ENCODE data around the gene METRNL. TPM values are rescaled to one million over a fixed set of nuclear protein-coding genes. Genes with fewer than 3 reads are reported as not detected.
"Not testable (repeated sequence)": the region's sequence is repeated elsewhere in the genome, so short reads cannot be mapped to it uniquely, and the experiment has no call there.

The METRNL gene
- total RNA-seq, 1 experiment from 2014 or later: 47.8 TPM

DNA sequence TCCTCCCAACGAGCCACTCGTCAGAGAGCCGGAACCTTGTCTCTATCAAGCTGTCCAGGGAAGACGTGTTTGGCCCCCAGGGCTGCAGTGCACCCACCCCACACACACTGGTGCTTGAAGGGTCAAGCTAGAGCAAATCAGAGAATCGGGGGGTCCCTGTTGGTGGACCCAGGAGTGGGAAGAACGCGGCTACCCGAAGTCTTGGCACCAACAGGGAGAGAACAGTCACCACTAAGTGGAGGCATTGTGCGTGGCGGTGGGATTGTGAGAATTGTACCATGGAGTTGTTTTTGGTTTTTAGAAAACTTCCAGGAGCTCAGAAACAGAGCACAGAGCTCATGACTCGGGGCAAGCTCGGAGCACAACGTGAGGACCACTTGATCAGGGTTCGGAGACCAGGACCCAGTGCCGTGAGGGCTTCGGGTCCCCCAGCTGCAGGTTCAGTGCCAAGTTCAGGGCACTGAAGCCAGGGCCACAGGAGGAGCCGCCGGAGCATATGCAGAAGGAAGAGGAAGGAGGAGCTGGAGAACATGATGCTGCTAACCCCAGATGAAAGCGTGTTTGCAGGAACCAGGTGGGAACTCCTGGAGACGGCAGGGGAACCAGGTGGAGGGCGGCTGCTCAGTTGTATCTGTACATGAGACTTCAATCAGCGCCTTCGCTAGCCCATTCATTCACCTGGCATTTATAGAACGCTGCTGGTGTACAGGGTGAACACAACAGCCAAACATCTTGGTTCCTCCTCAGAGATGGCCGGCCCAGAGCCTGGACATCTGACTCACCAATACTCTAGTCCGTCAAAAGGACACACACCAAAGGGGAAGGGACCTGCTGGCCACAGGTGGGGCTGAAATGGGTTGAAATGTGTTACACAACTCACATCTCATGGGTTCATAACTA lies 42.8 kb downstream of the METRNL start:
- DNase-seq (ENCODE audit: low spot score): no peak

DNA sequence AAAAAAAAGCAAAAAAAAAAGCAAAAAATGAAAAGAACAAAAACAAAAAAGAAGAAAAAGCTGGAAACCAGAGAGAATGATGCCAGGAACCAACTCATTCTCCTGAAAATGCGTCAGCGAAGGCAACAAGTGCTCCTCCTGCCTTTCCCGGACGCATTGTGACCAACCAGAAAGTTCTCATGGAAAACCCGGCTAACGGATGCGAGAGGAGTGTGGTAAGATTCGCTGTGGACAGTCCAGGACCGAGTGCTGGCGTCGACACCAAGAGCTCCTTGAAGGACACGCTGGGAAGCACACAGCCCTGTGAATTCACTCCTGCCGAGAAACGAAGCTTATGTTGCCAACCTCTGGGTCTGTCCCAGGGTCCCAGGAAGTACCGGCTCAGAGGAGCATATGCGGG lies 43.4 kb downstream of the METRNL start:
- DNase-seq (ENCODE audit: low spot score): no peak

DNA sequence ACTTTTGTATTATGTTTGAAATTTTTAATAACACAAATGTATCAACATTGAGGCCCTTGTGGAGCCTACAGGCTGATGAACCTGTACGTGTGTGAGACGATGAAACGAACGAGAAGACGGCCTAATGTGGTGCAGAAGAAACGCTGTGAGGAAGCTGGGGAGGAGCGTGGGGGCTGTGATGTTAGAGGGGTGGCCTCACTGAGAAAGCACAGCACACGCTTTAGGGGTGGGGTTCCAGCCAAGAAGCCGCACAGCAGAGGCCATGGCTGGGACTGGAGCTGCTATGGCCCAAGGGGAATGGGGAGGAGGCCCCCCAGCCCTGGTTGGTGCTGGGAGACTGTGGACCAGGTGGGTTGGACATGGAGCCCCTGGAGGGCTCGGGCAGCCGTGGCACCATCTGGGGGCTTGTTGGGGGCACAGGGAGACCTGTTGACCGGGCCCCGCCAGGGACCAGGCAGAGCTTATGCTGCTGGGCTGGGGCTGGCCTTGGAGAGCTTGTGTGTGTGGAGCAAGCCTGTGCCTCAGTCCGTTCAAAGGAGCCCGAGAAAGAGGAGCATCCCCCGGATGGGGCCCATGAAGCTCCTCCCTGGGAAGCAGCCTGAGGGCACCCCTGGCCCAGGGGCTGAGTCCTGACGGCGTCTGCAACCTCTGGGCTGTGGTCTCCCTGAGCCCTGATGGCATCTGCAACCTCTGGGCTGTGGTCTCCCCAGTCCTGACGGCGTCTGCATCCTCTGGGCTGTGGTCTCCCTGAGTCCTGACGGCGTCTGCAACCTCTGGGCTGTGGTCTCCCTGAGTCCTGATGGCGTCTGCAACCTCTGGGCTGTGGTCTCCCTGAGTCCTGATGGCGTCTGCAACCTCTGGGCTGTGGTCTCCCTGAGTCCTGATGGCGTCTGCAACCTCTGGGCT lies 44.7 kb downstream of the METRNL start:
- no peak for DNase-seq (ENCODE audit: low spot score)

DNA sequence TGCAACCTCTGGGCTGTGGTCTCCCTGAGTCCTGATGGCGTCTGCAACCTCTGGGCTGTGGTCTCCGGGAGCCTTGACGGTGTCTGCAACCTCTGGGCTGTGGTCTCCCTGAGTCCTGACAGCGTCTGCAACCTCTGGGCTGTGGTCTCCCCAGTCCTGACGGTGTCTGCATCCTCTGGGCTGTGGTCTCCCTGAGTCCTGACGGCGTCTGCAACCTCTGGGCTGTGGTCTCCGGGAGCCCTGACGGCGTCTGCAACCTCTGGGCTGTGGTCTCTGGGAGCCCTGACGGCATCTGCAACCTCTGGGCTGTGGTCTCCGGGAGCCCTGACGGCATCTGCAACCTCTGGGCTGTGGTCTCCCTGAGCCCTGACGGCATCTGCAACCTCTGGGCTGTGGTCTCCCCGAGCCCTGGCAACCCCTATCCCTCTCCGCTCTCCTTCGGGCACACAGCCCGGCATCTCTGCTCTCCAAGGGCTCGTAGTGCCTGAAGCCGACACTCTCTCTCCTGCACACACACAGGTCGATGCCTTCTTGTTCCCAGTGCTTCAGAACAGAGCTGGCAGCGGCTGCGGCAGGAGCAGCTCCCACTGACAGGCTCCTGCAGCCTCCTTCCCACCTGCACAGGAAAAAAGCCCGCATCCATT lies 45.6 kb downstream of the METRNL start:
- DNase-seq (ENCODE audit: low spot score): no peak

DNA sequence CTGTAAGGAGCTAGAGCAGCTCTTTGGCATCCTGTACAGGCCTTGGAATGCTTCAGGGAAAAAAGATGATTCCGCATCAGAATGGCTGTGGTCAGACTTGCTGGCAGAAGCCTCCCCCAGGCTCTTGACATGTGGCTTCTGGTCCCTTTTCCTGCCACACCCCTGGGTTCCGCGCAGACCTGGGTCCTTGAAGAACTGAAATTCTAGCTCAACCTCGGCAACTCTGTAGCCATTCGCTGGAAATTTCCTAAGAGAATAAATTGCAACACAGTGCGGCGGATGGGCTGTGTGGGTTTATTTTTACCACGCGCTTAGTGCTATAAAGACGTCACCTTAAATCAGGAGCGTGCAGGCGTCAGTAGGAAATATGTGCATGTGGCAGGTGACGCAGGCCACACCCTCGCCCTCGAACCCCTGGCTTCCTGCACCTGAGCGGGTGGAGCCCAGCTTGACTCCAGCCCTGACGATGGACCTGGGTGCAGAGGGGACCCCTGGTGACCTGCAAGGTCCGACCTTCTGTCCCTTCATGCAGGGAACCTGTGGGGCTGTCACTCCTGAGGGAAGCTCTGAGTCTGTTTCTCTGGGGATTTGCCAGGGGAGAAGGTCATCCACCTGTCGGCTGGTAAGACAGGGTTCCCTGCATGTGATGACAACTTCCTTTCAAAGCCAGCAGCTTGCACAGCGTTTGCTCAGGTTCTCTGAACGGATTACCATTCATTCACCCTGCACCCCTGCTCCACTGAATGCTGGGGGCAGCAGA lies 46.3 kb downstream of the METRNL start:
- no peak for DNase-seq (ENCODE audit: low spot score)

DNA sequence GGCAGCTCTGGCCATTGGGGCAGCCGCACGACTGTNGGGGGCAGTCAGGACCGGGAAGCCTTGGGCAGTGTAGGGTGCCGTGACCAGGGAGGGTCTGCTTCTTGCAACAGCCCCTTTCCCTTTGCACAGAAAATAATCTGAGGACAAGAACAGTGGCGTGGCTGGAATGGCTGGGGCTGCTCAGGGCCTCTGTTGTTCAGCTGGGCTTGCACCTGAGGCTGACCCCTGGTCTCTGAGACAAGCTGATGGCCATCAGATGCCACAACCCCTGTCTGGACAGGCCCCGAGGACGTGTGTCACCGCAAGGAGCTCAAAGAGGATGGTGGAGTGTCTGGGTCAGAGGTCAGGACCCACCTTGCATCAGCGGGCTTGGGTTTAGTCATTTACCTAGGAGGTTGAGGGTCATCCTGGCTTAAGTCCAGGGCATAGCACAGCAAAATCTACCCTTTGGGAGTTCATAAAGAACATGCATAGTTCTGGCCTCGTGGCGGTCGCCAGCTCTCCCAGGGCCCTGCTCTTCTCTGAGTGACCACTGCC lies 46.9 kb downstream of the METRNL start:
- DNase-seq (ENCODE audit: low spot score): no peak

DNA sequence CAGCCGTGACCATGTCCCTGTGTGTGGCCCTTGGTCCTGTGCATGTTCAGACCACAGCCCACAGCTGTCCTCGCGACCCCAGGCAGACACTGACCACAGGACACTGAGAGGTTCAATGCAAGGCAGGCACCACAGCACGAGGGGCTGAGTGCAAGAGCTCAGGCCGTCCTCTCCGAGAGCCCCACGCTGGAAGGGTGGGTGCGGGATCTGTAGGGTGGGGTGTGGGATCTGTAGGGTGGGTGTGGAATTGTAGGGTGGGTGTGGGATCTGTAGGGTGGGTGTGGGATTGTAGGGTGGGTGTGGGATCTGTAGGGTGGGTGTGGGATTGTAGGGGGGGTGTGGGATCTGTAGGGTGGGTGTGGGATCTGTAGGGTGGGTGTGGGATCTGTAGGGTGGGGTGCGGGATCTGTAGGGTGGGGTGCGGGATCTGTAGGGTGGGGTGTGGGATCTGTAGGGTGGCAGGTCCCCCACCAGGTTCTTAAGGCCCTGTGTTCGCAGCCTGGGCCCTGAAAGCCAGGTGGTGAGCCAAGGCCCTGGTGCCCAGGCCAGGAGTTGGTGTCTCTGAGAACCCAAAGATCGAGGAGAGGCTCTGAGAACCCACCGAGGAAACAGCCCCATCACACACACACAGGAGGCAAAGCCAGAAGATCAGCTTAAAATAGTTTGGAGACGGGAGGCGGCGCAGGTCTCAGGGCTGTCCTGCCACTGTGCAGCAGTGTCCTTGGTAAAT lies 48.2 kb downstream of the METRNL start:
- no peak for DNase-seq (ENCODE audit: low spot score)

DNA sequence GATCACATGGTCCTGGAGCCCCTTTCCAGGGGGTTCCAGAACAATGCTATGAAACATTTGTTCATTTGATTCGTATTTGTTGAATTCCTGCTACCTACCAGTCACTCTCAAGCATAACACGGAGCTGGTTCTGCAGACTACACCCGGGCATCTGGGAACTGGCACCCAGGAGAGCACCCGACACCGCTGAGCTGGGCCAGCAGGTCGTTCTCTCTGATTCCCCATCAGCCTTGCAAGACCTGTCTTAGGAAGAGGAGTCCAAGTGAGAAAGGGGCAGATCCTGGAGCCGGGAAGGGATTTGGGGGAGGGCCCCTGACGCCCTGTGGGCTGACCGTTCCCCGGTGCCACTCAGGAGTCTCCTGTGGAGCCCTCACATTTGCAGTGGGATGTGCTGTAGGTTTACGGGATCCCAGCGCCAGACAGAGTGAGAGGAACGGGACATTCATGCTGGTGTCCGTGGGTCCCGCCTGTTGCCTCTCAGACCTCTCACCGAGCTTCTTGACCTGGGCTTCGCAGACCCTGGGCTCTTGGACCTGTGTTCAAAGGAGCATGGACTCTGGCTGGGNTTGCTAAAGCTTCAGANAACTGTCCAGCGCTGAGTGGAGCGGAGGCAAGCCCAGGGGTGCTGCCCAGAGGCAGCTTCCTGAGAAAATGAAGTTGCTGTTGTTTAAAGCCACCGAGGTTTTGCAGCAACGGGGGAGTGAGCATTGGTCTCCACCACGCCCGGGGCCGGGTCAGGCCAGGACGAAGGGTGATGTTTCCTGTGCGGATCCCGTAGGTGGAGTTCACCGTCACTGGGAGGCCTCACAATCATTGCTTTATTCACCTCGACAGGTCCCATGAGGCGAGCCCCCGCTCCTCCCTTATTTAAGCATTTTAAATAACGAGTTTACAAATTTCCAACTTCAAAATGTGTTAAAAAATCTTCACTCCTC lies 49.2 kb downstream of the METRNL start:
- no peak for DNase-seq (ENCODE audit: low spot score)

DNA sequence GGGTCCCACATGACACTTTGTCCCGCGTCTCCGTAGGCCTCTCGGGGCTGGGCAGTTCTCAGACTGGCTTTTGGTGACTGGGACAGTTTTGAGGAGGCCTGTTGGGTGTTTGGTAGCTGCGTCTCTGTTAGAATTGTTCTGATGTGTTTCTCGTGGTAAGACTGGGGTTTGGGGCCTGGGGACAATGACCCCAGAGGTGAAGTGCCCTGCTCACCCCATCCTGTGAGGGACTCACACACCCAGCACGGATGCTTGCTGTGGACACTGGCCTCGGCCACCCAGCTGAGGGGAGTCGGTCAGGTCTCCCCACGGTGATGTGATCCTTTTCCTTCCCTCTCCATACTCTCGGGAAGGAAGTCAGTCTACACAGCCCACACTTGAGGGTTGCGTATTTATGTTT lies 50.3 kb downstream of the METRNL start:
- DNase-seq (ENCODE audit: low spot score): no peak

DNA sequence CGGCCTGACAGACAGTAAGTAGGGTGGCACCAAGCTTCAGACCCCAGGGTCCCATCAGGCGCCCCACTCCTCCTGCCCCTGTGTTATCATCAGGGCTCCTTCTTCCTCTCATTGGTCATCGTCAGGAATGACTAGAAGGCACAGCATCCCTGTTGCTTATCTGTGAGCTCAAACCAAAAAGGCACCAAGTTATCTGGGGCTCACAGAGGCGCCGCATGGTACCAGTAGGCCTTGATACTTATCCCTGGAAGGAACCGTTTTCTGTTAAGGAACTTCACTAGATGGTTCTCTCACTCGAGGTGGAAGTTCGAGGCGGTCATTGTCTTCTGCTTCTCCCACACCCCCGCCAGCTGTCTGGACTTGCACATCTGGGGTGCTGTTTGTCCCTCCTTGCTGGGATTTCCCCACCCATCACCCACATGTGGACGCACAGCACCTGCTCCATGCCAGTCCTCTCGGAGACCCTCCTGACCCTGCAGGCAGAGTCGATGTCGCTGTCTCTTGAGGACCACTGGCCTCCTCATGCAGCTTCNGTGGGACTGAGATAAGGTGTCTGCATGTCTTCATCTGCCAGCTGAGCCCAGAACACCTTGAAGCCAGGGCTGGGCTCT lies 52.1 kb downstream of the METRNL start:
- no peak for DNase-seq (ENCODE audit: low spot score)

DNA sequence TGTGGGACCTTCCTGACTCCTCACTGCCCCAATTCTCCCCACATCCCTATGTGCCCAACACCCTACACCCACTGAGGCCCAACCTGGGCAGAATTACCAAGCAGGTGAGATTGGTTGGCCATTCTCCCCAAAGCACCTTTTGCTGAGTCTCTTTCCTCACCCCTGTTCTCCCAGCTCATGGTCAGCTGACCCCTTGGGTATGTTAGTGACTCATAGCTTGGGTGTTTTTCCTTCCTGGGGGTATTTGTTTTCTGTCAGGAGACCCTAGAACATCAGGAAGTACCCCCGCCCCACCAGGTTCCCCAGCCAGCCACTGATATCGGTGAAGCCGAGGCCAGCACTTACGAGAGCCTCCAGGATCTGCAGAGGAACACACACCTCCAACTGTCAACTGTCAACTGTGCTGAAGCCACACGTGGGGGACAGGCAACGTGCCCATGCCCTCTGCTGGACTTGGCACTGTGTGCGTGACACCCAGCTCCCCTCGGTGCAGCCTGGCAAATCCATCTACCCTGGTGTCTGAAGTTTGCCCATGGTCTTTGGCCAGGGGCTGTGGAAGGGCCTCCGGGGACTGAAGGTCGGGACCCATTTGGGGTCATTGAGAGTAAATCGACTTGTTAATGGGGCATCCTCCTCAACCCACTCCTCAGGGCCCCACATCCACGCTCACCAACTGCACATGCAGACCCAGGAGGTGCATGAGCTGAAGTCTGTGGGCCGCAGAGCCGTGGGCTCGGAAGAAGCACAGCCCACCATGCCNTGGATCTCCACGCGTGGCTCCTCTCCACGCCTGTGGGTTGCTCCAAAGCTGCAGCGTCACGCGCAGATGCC lies 53.1 kb downstream of the METRNL start:
- DNase-seq (ENCODE audit: low spot score): no peak

DNA sequence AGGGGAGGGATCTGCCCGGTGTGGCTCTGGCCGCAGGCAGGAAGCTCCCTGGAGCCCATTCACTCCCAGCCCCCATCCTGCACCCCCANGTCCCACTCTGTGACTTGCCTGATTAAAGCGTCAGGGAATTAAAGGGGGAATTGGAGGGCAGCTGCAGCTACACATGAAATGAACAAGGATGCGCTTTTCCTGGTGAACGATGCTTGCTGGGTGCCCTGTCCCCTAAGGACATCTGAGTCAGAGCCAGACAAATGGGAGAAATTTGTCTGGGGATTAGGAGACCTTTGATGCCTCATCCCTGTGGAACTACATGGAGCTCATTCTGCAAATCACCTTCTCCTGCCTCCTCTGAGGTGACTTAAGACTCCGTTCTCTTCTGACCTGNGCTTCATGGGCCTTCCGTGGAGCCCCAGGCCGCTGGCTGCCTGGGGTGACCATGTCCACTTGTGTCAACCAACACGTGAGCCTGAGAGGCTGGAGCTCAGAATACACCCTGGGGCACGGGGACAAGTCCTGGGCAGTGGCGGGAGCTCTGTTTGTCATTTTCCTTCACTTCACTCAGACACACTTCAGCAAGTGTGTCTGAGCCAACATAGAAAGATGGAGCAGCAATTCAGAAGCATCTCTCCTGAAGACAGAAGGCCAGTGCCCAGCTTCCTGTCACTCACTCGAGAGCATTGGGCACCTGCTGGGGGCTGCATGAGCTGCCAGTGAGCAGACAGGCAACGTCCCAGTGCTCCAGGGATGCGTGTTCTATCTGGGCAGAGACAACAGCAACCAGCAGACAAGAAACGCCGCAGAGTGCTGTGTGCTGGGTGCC lies 54.1 kb downstream of the METRNL start:
- DNase-seq (ENCODE audit: low spot score): no peak

DNA sequence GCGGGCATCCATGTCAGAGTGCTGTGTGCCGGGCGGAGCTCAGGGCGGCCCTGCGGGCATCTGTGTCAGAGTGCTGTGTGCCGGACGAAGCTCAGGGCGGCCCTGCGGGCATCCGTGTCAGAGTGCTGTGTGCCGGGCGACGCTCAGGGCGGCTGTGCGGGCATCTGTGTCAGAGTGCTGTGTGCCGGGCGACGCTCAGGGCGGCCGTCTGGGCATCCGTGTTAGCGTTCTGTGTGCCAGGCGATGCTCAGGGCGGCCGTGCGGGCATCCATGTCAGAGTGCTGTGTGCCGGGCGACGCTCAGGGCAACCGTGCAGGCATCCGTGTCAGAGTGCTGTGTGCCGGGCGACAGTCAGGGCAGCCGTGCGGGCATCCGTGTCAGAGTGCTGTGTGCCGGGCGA lies 55.0 kb downstream of the METRNL start:
- not testable (repeated sequence) for DNase-seq (ENCODE audit: low spot score)

DNA sequence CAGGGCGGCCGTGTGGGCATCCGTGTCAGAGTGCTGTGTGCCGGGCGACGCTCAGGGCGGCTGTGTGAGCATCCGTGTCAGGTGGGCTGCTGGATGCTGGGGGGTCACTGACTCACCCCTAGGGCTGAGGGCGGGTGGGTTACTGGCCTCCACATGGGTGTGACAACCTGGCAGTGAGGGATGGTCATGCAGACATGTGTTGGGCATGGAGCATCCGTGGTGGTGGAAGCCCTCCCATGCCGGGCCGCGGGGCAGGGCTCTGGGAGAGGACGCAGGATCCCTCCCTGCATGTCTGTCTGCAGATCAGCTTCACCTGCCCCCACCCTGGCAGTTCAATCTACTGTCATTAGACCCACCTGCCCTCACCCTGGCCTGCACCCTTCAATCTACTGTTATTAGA lies 56.3 kb downstream of the METRNL start:
- DNase-seq (ENCODE audit: low spot score): no peak

DNA sequence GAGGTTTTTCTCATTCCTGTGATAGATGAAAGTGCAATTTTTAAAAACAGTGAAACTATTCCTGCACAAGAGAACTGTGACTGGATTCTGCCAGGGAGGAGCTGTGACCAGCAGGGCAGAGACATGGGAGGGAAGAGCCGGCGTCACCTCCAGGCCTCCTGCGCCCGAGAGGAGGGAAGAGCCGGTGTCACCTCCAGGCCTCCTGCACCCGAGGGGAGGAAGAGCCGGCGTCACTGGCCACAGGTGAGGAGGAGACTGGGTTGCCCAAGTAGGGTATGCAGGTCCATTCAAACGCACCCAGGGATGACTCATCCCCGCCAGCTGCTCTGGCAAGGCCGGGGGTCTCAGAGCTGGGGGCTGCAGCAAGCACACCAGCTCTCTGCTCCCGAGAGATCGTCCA lies 56.7 kb downstream of the METRNL start:
- no peak for DNase-seq (ENCODE audit: low spot score)

DNA sequence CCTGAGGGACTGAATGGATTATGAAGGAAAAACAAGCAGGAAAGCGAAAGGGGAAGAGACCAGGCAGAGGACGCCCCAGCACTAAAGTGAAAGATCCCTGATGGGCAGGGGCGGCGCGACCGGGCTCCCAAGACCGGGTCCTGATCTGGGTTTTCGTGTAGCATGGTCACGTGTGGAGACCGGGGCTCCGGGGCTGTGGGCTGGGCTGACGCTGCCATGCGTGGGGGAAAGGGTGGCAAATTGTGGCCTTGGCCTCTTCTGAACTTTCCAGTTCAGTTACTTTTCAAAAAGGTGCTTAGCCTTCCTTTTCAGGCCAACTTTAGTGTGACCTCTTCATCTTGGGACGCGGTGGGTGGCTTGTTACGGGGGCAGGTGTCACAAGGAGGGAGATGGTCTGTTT lies 57.5 kb downstream of the METRNL start:
- no peak for DNase-seq (ENCODE audit: low spot score)

DNA sequence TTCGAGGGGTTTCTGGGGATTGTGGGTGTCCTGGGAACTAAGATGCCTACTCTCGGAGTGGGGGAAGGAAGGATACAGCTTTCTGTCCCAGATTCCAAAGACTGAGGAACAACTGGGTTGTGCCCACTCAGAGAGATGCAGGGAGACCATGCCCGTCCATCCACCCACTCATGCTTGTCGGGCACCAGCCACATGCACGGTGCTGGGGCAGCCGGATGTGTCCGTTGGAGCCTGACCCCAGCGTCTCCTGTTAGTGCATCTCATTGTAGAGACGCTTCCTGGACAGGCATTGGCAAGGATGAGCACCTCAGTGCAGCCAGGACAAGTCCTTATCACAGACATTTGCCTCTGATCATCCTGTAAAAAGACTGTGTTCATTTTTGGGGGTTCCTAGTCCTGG lies 58.1 kb downstream of the METRNL start:
- DNase-seq (ENCODE audit: low spot score): no peak

Data from H4 (cell line).